CD4-positive, alpha-beta T cell treated with Interleukin-4 for 1 hour (primary cell): ENCODE measurements around the gene FAM50B.

Source experiments
- DNase-seq, 2 donors: peaks; one replicate each; pipeline ENCODE4 v3.0.0-alpha.2; 2020 to 2022

Gene FAM50B

GRCh38 chr6:3875486-3875885, 26.3 kb downstream of the FAM50B start:
- DNase-seq, result no peak

- no peak for DNase-seq
Observed at GRCh38 chr6:3876101-3876500, 26.9 kb downstream of the FAM50B start.

DNA sequence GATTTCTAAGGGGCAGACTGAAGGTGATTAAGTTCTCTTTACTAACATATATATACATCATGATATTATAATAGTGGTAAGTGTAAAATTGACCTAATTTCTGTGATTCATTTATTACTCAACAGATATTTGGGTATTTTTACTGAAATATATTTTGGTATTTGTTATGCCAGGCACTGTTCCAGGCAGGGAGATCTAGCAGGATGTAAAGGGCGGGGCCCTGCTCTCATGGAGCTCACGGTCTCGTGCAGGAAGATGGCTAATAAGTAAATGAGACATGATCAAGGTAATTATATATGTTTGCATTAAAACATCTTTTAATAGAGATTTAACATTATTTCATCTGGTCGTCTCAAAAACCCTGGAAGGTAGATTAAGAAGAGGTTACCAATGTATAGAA, 27.7 kb downstream of the FAM50B start:
- DNase-seq, result no peak

GRCh38 chr6:3878048-3878666, 29.0 kb downstream of the FAM50B start:
- no peak for DNase-seq

DNA sequence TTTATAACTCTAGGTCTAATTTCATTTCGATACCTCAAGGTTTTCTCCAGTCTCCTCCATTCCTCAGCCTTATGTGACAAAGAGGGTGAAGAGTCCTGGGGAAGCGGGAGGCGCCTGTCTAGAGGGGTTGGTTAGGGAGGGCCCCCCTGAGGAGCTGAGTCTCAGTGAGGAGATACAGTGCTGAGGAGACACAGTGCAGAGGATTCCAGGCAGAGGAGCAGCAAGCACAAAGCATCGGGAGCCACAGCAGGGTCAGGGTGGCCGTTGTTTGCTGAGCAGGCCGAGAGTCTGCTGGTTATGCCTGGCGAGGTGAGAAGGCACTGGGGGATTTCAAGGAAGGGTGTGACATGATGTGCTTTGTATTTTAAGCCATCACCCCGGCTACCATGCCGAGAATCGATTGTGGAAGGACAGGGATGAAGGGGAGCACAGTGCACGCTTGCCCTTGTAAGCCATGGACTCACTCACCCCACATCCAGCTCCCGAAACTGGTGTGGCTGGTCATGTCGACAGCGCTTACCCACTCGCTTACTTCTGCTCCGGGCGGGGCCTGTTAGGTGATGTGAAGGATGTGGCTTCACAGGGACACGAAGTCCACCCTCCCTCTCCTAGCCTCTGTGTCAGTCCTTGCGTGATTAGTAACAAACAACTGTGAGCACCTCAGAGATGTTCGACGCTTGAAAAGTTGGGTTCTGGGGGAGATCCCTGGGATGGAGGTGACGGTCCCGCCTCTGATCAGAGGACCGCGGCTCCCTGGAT, 30.2 kb downstream of the FAM50B start:
- no peak for DNase-seq

DNA sequence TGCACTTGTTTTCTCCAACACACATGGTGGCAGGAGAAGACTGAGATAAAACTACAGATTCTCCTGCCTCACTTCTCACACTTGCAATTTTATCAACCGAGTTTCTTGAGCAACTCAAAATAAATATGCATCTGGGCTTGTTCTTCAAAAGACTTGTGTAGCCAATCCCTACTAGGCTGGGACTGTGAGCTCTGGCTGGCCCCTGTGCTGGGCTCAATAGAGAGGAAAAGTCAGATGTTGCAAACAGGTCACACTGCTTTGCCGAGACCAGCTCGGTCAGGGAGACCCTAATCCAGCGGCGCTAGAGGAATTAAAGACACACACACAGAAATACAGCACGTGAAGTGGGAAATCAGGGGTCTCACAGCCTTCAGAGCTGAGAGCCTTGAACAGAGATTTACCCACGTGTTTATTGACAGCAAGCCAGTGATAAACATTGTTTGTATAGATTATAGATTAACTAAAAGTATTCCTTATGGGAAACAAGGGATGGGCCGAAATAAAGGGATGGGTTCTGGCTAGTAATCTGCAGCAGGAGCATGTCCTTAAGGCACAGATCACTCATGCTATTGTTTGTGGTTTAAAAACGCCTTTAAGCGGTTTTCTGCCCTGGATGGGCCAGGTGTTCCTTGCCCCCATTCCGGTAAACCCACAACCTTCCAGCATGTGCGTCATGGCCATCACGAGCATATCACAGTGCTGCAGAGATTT, 32.7 kb downstream of the FAM50B start:
- no peak for DNase-seq

- DNase-seq, result no peak
Observed at GRCh38 chr6:3882431-3882830, 33.3 kb downstream of the FAM50B start.

- DNase-seq, result no peak
Observed at GRCh38 chr6:3882866-3883265, 33.7 kb downstream of the FAM50B start.

GRCh38 chr6:3884007-3884745, 35.0 kb downstream of the FAM50B start:
- DNase-seq, result no peak

DNA sequence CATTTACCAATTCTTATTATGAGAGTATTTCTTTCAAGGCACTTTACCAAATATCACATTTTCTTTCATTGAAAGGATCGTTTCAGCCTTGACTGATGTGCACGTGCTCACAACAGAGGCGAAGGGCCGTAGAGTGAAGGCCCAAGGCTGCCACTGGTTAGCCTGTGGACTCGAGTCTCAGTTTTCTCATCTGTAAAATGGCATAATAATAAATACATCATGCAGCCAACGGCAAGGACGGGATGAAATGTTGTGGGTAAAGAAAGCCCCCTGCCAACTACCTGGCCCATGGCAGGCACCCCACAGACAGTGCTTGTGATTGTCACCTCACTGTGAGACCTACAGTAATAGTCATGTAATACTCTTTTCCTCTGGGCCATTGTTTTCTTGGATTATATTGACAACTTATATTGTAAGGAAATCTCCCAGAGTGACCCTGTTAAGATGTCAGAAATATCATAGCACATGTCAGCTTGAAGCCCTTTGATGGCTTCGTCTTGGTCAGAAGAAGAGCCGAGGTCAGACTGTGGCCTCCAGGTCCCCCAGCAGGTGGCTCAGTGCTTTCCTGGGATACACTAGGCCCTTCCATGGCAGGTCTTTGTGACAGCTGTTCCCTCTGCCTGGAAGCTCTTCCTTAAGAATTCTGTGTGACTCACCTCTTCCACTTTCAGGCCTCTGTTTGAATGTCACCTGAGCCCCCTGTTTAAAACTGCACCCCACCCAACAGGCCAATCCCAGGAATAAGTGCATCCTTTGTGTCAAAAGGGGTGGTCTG, 36.3 kb downstream of the FAM50B start:
- no peak for DNase-seq

DNA sequence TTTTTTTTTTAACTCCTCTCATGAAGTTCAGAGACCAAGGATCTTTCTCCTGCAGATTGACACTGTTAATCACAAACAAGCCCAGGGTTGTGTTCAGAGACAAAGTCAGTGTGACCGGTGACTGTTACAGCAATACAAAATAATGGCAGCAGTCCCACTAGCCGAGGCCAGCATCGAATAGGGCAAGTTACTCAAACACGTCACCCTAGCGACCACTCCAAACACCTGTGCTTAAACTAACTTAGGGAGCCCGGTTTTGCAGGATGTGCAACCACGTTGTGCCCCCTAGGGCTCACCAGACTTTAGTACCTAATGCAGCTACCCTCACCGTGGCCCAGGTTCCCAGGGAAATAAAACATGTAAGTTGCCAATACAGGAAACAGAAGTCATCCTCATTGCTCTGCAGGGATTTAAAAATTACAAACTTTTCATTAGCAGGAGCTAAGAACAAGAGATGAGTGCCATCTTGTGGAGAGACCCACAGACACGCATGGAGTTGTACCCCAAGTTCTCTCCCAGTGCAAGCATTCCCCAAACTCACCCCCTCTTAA, 38.1 kb downstream of the FAM50B start:
- DNase-seq, result peak in 1 of 2 donors; percentile 14

GRCh38 chr6:3888153-3888957, 39.2 kb downstream of the FAM50B start:
- DNase-seq, result no peak

DNA sequence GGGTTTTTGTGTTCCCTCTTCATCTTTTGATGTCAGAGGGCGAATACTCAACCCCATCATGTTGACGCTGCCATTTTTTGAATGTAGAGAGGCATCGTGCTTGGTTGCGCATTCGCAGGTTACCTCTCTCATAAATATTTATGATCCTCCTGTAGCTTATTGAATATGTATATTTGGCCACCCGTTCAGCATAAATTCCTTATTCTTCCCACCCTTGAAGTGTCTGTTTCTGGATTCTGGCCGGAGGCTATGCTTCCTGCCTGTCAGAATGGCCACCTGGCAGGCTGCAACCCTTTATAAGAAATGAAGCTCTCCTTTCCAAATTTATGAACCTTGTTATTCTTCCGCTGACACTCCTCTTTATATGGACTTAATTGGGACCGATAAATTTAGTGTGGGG, 40.9 kb downstream of the FAM50B start:
- DNase-seq, result no peak

GRCh38 chr6:3891883-3892282, 42.7 kb downstream of the FAM50B start:
- no peak for DNase-seq

DNA sequence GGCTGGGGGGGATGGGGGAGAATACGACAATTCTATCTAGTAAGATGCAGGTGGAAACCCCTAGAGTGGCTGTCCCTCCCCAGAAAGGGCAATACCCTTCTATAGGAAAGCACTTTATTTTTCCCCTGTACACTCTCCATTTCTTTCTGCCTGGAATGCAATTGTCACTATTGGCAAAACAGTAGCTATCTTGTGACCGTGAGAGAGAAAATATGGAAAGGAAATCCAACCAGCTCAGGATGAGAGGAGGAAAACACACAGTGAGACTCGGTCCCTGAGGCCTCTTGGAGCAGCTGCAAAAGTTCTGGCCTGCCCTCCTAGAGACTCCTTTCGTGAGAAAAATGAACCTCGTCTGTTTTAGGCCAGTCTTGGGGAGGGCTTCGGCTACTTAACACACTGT, 43.4 kb downstream of the FAM50B start:
- no peak for DNase-seq

DNA sequence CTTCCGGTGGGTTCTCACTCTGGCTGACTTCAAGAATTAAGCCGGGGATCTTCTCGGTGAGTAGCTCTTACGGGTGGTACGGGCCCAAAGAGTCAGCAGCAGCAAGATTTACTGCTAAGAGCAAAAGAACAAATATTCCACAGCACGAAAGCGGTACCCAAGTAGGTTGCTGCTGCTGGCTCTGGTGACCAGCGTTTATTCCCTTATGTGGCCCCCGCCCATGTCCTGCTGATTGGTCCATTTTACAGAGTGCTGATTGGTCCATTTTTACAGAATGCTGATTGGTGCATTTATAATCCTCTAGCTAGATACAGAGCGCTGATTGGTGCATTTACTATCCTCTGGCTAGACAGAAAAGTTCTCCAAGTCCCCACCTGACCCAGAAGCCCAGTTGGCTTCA, 44.3 kb downstream of the FAM50B start:
- DNase-seq, result no peak

DNA sequence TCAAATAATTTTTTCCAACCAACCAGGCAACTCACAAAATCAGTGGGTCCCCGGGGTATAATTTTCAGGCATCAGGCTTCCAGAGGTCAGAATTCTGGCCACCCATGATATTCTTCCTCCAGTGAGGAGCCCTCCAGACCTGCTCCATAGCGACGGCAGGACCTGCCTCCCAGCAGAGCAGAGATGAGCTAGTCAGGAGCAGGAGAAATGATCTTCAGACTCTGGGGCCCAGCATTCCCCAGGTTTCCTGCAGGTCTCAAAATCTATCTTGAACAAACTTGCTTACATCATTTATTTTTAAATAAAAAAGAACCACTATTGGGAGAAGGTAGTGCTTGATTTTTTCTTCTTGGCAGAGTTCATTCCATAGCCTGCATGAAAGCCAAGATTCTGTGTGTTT, 44.7 kb downstream of the FAM50B start:
- DNase-seq, result no peak

- DNase-seq, result no peak
Observed at GRCh38 chr6:3894590-3895311, 45.6 kb downstream of the FAM50B start.

DNA sequence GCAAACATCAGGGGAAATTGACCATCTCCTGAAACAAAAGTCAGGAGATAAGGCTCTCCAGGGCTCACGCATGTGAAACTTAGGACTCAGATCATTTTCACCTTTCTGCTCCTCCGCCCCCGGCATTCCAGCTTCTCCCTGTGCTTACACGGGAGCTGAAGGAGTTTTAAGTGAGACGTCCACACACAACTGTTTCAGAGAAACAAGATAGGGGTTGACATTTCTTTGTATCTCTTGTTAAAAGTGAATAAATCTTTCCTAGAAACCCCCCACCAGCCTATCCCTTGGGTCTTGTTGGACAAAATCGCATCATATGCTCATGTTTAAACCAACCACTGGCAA, 46.1 kb downstream of the FAM50B start:
- DNase-seq, result no peak

- no peak for DNase-seq
Observed at GRCh38 chr6:3895805-3896204, 46.6 kb downstream of the FAM50B start.
